Prostate gland (tissue), 2 donors: Measurements from ENCODE around the gene VWF. TPM values are rescaled to one million over a fixed set of nuclear protein-coding genes. Genes with fewer than 3 reads are reported as not detected.

Source experiments
- DNase-seq: peaks from one replicate; pipeline ENCODE4 v3.0.0-alpha.2; 2019; ENCODE audit warnings: low spot score
- H3K27ac ChIP-seq, 2 donors: fragments of 200-600 bp; sonication (generic); 2 replicates each; pipeline ENCODE4 v1.5.1; 2017 to 2019
- H3K27me3 ChIP-seq: fragments of 200-600 bp; sonication (generic); replicated peaks from 2 replicates; pipeline ENCODE4 v1.5.1; 2019; ENCODE audit not compliant: insufficient read depth
- H3K36me3 ChIP-seq, 2 donors: fragments of 200-600 bp; sonication (generic); 1 replicate in 1 of 2; 2 replicates in 1 of 2; pipeline versions ENCODE4 v1.5.1 to v1.8.1; 2017 to 2019
- H3K4me1 ChIP-seq: fragments of 200-600 bp; sonication (generic); replicated peaks from 2 replicates; pipeline ENCODE4 v1.5.1; 2019
- H3K4me3 ChIP-seq, 2 donors: fragments of 200-600 bp; sonication (generic); 2 replicates each; pipeline ENCODE4 v1.5.1; 2017 to 2019
- H3K9me3 ChIP-seq: fragments of 200-600 bp; sonication (generic); 2 replicates; pipeline ENCODE4 v1.5.1; 2017
- POLR2A ChIP-seq: fragments of 450-650 bp; IDR thresholded peaks from one replicate; pipeline ENCODE4 v1.6.1; 2016; ENCODE audit warnings: antibody characterized with exemption, mild to moderate bottlenecking
- POLR2AphosphoS5 ChIP-seq: sonication (generic); formaldehyde crosslinking; IDR thresholded peaks from one replicate; pipeline ENCODE4 v1.6.1; 2017; ENCODE audit warnings: antibody characterized with exemption
- WGBS: methylation state at CpG from one replicate; pipeline ENCODE4 v1.1.5; 2018; 5-methylcytosine and 5-hydroxymethylcytosine counted together
- intact Hi-C: fragments of 100-400 bp; cut with DNase I; formaldehyde crosslinking; loops from one replicate; pipeline ENCODE4 v1.14.2; 2022
- total RNA-seq, 2 donors: library from RNA; depleted of rRNA; stranded (reverse); fragments of >200 nt; gene quantifications; one replicate each; pipeline ENCODE4 v1.1.0, GENCODE V29; 2016
- TF ChIP-seq, protein P1 (sequence below), 4 experiments: fragments of 200-600 bp in 2 of 4; fragments of 450-650 bp in 2 of 4; sonication (generic) in 2 of 4; IDR thresholded peaks; 1 replicate in 3 of 4; 2 replicates in 1 of 4; pipeline ENCODE4 v1.5.1; 2016 to 2019; ENCODE audit warnings: antibody characterized with exemption in 4 of 4, mild to moderate bottlenecking in 2 of 4, moderate library complexity in 2 of 4

VWF gene
- total RNA-seq, 2 donors from 2014 or later: 55.0 to 193 TPM

DNA sequence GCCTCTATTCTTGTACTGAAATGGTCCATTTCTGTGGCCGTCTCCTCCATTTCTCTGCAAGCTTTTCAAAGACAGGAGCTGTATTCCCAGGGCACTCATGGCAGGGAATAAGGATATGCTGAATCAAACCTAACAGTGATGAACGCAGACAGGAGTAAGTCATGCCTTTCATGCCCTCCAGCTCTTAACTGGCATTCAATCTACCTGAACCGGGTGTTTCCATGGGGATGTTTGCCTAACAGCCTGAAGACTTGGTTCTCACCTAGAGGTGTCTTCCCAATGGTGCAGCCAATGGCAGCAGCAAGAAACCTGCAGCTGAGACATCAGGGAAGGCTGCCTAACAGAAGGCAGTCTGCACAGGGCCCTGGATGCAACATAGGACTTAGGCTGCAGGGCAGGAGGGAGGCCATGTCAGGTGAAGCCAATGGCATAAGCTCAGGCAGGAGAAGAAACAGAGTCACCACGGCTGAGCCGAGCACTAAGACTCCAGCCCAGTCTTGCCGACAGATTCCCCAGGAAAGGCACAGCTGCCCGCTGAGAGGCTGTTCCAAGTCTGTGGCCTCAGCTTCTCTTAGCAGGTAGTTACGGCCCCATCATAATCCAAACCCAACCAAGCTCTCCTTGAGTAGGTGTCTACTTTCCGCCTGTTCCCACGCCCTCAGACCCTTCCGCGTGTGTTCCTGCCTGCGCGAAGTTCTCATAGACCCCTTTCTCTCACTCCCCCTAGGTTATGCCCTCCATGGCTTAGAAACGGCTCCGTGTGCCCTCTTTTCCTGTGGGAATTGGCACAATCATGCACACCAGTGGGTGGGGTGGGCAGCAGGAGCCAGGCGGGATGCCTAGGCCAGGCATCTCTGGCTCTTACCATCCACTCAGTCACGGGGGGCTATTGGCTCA lies 44.1 kb downstream of the VWF start:
- intact Hi-C loops: no loop called here
- no peak overlapping the region for H3K4me3 ChIP-seq
- H3K27ac ChIP-seq: no peak overlapping the region
- H3K27me3 ChIP-seq: no peaks in the 10 kb centered on the region
- TF ChIP-seq, protein P1, sequence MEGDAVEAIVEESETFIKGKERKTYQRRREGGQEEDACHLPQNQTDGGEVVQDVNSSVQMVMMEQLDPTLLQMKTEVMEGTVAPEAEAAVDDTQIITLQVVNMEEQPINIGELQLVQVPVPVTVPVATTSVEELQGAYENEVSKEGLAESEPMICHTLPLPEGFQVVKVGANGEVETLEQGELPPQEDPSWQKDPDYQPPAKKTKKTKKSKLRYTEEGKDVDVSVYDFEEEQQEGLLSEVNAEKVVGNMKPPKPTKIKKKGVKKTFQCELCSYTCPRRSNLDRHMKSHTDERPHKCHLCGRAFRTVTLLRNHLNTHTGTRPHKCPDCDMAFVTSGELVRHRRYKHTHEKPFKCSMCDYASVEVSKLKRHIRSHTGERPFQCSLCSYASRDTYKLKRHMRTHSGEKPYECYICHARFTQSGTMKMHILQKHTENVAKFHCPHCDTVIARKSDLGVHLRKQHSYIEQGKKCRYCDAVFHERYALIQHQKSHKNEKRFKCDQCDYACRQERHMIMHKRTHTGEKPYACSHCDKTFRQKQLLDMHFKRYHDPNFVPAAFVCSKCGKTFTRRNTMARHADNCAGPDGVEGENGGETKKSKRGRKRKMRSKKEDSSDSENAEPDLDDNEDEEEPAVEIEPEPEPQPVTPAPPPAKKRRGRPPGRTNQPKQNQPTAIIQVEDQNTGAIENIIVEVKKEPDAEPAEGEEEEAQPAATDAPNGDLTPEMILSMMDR (IDR thresholded peaks at IDR 0.05): no peak
- TF ChIP-seq POLR2AphosphoS5 (no peak), POLR2A (no peak)
- no peaks in the 10 kb centered on the region for H3K36me3 ChIP-seq
- no peak for DNase-seq
- H3K4me1 ChIP-seq: no peaks in the 10 kb centered on the region
- WGBS: 92% methylated on average over 18 of the region's 18 CpGs
- H3K9me3 ChIP-seq: no peaks in the 10 kb centered on the region

GRCh38 chr12:6078398-6079096 lies 45.9 kb downstream of the VWF start:
- H3K4me3 ChIP-seq: no peak overlapping the region
- intact Hi-C loops: no loop called here
- 59% methylated on average over 3 of the region's 3 CpGs for WGBS
- H3K27me3 ChIP-seq: no peaks in the 10 kb centered on the region
- TF ChIP-seq POLR2AphosphoS5 (no peak), POLR2A (no peak)
- TF ChIP-seq, protein P1 (IDR thresholded peaks at IDR 0.05): no peak
- no peaks in the 10 kb centered on the region for H3K9me3 ChIP-seq
- no peaks in the 10 kb centered on the region for H3K36me3 ChIP-seq
- no peaks in the 10 kb centered on the region for H3K4me1 ChIP-seq
- no peak for DNase-seq
- no peak overlapping the region for H3K27ac ChIP-seq

DNA sequence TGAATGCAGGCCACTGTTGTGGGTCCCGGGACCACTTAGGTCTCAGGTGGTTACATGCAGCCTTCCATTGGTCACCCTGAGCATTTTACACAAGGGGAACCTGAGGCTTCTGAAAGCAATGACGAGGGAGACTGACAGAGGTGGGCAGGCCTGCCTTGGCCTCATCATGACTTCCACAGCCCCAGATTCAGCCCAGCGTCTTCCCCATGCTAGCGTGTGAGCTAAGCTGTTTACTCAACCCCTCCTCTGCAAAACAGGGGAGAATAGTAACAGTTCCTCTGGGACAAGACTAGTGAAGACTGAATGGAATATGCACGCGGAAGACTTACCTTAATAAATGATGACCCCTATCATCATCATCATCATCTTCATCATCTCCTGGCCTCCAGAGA lies 46.8 kb downstream of the VWF start:
- DNase-seq: no peak
- no peaks in the 10 kb centered on the region for H3K27me3 ChIP-seq
- H3K9me3 ChIP-seq: no peaks in the 10 kb centered on the region
- H3K4me1 ChIP-seq: no peaks in the 10 kb centered on the region
- H3K27ac ChIP-seq: no peak overlapping the region
- WGBS: 91% methylated on average over 6 of the region's 6 CpGs
- intact Hi-C loops: no loop called here
- no peak overlapping the region for H3K4me3 ChIP-seq
- no peak for TF ChIP-seq POLR2A
- TF ChIP-seq, protein P1 (IDR thresholded peaks at IDR 0.05): no peak
- TF ChIP-seq POLR2AphosphoS5: no peak
- no peaks in the 10 kb centered on the region for H3K36me3 ChIP-seq

GRCh38 chr12:6076776-6077691 lies 47.4 kb downstream of the VWF start:
- no peak for DNase-seq
- Histone ChIP-seq H3K36me3 (no peaks in the 10 kb centered on the region), H3K27me3 (no peaks in the 10 kb centered on the region), H3K27ac (no peak overlapping the region), H3K4me1 (no peaks in the 10 kb centered on the region), H3K4me3 (no peak overlapping the region), H3K9me3 (no peaks in the 10 kb centered on the region)
- TF ChIP-seq POLR2AphosphoS5 (no peak), POLR2A (no peak)
- TF ChIP-seq, protein P1 (IDR thresholded peaks at IDR 0.05): no peak
- intact Hi-C loops: no loop called here
- 95% methylated on average over 28 of the region's 28 CpGs for WGBS
